ENCODE data around the gene PLXNA4. TPM values are rescaled to one million over a fixed set of nuclear protein-coding genes. Genes with fewer than 3 reads are reported as not detected.

PLXNA4 gene
- total RNA-seq, 1 donor from 2014 or later = 21.7 TPM

GRCh38 chr7:132321387-132321786 lies 254.9 kb downstream of the PLXNA4 start:
- H3K36me3 Mint-ChIP-seq (ENCODE audit: low read depth) = peaks cover 7% of the 10 kb centered on the region

GRCh38 chr7:132319481-132319880 lies 256.8 kb downstream of the PLXNA4 start:
- Mint-ChIP-seq H3K27ac (ENCODE audit: unreplicated experiment) (no peak overlapping the region), H3K4me3 (no peak overlapping the region), H3K36me3 (ENCODE audit: low read depth) (peaks cover 7% of the 10 kb centered on the region), H3K9me3 (peaks cover 11% of the 10 kb centered on the region), H3K4me1 (peaks cover 47% of the 10 kb centered on the region), H3K27me3 (ENCODE audit: low read depth) (peaks cover 31% of the 10 kb centered on the region)
- no peak for DNase-seq (ENCODE audit: low read depth, low spot score)
- no peak for TF ChIP-seq CTCF (conservative IDR thresholded peaks at IDR 0.05)

More at GRCh38 chr7:132321387-132321786, 254.9 kb downstream of the PLXNA4 start:
- DNase-seq (ENCODE audit: low read depth, low spot score) = peak; percentile 26
- Mint-ChIP-seq H3K27ac (ENCODE audit: unreplicated experiment) (no peak overlapping the region), H3K4me1 (peaks cover 49% of the 10 kb centered on the region), H3K9me3 (peaks cover 7% of the 10 kb centered on the region), H3K4me3 (no peak overlapping the region), H3K27me3 (ENCODE audit: low read depth) (peaks cover 31% of the 10 kb centered on the region)
- no peak for TF ChIP-seq CTCF (conservative IDR thresholded peaks at IDR 0.05)

- Mint-ChIP-seq H3K4me3 (peak overlapping the region; percentile 3), H3K27ac (ENCODE audit: unreplicated experiment) (no peak overlapping the region), H3K36me3 (ENCODE audit: low read depth) (peaks cover 7% of the 10 kb centered on the region), H3K4me1 (peaks cover 50% of the 10 kb centered on the region), H3K9me3 (peaks cover 11% of the 10 kb centered on the region), H3K27me3 (ENCODE audit: low read depth) (peaks cover 29% of the 10 kb centered on the region)
- peak; percentile 89 for DNase-seq (ENCODE audit: low read depth, low spot score)
- peak; percentile 94 for TF ChIP-seq CTCF (conservative IDR thresholded peaks at IDR 0.05)
Observed at GRCh38 chr7:132318352-132319318, 257.6 kb downstream of the PLXNA4 start.

GRCh38 chr7:132317701-132318351 lies 258.4 kb downstream of the PLXNA4 start:
- Mint-ChIP-seq H3K27me3 (ENCODE audit: low read depth) (peaks cover 29% of the 10 kb centered on the region), H3K4me1 (peaks cover 56% of the 10 kb centered on the region), H3K27ac (ENCODE audit: unreplicated experiment) (no peak overlapping the region), H3K36me3 (ENCODE audit: low read depth) (peaks cover 7% of the 10 kb centered on the region), H3K9me3 (peaks cover 11% of the 10 kb centered on the region), H3K4me3 (no peak overlapping the region)
- TF ChIP-seq CTCF (conservative IDR thresholded peaks at IDR 0.05) = no peak
- DNase-seq (ENCODE audit: low read depth, low spot score) = no peak

GRCh38 chr7:132312531-132313055 lies 263.7 kb downstream of the PLXNA4 start:
- H3K36me3 Mint-ChIP-seq (ENCODE audit: low read depth) = peaks cover 7% of the 10 kb centered on the region
- H3K27ac Mint-ChIP-seq (ENCODE audit: unreplicated experiment) = no peak overlapping the region
- DNase-seq (ENCODE audit: low read depth, low spot score) = no peak
- peaks cover 60% of the 10 kb centered on the region for H3K4me1 Mint-ChIP-seq
- H3K4me3 Mint-ChIP-seq = no peak overlapping the region
- TF ChIP-seq CTCF (conservative IDR thresholded peaks at IDR 0.05) = no peak
- peaks cover 8% of the 10 kb centered on the region for H3K27me3 Mint-ChIP-seq (ENCODE audit: low read depth)
- peaks cover 11% of the 10 kb centered on the region for H3K9me3 Mint-ChIP-seq
